ENCODE measurements around the gene NODAL.

DNA sequence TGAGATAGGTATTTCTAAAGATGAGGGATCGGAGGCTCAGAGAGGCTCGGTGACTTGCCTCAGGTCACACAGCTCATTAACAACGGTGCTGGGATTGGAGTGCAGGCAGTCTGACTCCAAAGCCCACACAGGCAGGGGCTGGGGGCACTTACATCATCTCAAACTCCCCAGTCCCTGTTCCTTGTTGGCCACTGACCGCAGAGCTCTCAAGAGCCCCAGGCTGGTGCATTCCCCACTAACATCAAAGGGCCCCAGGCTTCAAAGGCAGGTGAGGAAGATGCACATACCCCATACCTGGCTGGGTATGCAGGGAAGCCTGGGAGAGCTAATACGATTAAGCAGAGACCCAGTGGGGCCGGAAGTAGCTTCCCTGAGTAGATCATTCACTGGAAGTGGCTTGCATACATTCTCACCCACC is 13.7 kb upstream of the NODAL start:
- TF ChIP-seq, protein P1, sequence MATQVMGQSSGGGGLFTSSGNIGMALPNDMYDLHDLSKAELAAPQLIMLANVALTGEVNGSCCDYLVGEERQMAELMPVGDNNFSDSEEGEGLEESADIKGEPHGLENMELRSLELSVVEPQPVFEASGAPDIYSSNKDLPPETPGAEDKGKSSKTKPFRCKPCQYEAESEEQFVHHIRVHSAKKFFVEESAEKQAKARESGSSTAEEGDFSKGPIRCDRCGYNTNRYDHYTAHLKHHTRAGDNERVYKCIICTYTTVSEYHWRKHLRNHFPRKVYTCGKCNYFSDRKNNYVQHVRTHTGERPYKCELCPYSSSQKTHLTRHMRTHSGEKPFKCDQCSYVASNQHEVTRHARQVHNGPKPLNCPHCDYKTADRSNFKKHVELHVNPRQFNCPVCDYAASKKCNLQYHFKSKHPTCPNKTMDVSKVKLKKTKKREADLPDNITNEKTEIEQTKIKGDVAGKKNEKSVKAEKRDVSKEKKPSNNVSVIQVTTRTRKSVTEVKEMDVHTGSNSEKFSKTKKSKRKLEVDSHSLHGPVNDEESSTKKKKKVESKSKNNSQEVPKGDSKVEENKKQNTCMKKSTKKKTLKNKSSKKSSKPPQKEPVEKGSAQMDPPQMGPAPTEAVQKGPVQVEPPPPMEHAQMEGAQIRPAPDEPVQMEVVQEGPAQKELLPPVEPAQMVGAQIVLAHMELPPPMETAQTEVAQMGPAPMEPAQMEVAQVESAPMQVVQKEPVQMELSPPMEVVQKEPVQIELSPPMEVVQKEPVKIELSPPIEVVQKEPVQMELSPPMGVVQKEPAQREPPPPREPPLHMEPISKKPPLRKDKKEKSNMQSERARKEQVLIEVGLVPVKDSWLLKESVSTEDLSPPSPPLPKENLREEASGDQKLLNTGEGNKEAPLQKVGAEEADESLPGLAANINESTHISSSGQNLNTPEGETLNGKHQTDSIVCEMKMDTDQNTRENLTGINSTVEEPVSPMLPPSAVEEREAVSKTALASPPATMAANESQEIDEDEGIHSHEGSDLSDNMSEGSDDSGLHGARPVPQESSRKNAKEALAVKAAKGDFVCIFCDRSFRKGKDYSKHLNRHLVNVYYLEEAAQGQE (IDR thresholded peaks at IDR 0.05; ENCODE audit: insufficient read depth in 1 of 2, low read depth in 2 of 2, low read length in 1 of 2) = no peak
- TF ChIP-seq, protein P2, sequence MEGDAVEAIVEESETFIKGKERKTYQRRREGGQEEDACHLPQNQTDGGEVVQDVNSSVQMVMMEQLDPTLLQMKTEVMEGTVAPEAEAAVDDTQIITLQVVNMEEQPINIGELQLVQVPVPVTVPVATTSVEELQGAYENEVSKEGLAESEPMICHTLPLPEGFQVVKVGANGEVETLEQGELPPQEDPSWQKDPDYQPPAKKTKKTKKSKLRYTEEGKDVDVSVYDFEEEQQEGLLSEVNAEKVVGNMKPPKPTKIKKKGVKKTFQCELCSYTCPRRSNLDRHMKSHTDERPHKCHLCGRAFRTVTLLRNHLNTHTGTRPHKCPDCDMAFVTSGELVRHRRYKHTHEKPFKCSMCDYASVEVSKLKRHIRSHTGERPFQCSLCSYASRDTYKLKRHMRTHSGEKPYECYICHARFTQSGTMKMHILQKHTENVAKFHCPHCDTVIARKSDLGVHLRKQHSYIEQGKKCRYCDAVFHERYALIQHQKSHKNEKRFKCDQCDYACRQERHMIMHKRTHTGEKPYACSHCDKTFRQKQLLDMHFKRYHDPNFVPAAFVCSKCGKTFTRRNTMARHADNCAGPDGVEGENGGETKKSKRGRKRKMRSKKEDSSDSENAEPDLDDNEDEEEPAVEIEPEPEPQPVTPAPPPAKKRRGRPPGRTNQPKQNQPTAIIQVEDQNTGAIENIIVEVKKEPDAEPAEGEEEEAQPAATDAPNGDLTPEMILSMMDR (IDR thresholded peaks at IDR 0.05) = no peak
- TF ChIP-seq POLR2AphosphoS5 (IDR thresholded peaks at IDR 0.05; ENCODE audit: low read depth, low read length) = no peak
- no peak for TF ChIP-seq SIN3A (IDR thresholded peaks at IDR 0.05; ENCODE audit: borderline replicate concordance, insufficient read depth, low read depth, low read length)
- TF ChIP-seq TCF7L2 (IDR thresholded peaks at IDR 0.05; ENCODE audit: low read depth, low read length) = 0 out of 2 replicates have a peak, but pooled peaks have one; percentile 28

Data from Panc1 (cell line).